HT-29 (cell line): ENCODE results near the gene FAM13B. TPM values are rescaled to one million over a fixed set of nuclear protein-coding genes. Genes with fewer than 3 reads are reported as not detected.
"Not testable (repeated sequence)": the region's sequence is repeated elsewhere in the genome, so short reads cannot be mapped to it uniquely, and the experiment has no call there.

ENCODE experiments used
- DNase-seq: peaks from one replicate; pipeline ENCODE4 v3.0.0-alpha.2; 2015; ENCODE audit warnings: low spot score
- total RNA-seq: library from RNA; depleted of rRNA; stranded (reverse); fragments of >200 nt; shearing (Covaris generic); gene quantifications from 2 replicates; pipeline ENCODE4 v1.2.3, GENCODE V29; 2014

FAM13B gene
- total RNA-seq, 1 experiment from 2014 or later = 15.2 TPM

DNA sequence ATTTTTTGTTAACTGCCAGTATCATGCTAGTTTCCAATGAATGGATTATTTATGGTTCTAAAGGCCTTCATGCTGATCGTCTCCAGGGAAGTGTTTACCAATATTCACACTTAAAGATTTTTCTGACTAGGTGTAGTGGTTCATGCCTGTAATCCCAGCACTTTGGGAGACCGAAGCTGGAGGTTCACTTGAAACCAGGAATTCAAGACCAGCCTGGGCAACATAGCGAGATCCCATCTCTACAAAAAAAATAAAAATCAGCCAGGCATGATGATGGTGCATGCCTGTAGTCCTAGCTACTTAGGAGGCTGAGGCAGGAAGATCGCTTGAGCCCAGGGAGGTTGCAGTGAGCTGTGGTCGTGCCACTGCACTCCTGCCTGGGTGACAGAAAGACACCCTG, 43.5 kb downstream of the FAM13B start:
- DNase-seq = no peak

DNA sequence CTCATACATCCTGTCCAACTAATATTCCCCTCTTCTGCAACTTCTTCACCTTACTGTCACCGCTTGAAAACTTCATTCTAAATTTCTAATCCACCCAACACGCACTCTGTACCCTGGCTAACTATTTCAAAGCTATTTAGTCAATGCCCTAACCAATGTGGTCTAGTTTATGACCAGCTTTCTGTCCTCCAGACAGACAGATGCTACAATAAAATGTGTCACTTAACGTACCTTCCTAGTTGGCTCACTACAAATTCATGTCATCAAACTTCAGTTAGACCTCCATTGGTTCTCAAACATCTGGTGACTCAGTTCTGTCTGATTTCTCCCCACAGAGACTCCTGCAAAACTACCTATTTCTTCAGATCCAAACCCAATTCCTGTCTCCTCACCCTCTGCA, 57.7 kb downstream of the FAM13B start:
- no peak for DNase-seq

DNA sequence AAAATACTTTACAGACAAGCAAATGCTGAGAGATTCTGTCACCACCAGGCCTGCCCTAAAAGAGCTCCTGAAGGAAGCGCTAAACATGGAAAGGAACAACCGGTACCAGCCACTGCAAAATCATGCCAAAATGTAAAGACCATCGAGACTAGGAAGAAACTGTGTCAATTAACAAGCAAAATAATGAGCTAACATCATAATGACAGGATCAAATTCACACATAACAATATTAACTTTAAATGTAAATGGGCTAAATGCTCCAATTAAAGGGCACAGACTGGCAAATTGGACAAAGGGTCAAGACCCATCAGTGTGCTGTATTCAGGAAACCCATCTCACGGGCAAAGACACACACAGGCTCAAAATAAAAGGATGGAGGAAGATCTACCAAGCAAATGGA, 62.5 kb downstream of the FAM13B start:
- not testable (repeated sequence) for DNase-seq

DNA sequence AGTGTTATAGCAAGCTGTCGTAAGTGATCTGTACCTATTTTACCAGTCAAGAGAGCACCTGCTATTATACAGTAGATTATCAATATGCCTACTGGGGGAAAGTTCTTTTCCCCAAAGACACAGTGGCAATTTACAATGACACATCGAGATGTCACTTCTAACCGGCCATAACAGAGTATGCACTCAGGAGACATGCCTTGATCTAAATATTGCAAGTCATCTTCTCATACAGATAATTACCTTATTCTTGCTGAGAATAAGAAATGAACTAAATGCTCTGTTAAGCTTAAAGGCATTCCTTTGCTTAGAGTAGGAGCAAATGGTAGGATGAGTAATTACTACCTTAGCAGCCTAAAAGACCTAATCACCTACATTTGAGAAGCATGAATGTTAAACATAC, 72.1 kb downstream of the FAM13B start:
- no peak for DNase-seq

DNA sequence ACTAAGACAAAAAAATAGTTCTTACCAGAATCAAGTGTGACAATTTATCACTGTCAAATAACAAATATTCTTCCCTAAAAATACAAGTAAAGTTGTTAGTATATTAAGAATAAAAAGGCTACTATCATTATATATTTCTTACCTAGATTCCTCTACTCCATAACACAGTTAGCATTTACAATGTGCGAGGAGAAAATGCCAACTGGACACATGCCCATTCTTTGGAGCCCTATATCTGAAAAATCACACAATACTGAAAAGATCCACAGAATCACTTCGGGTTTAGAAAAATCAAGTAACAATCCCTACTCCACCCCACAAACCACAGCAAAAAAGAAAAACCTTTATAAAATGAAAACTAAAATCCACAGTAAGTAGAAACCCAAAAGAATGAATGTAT, 72.7 kb downstream of the FAM13B start:
- no peak for DNase-seq

DNA sequence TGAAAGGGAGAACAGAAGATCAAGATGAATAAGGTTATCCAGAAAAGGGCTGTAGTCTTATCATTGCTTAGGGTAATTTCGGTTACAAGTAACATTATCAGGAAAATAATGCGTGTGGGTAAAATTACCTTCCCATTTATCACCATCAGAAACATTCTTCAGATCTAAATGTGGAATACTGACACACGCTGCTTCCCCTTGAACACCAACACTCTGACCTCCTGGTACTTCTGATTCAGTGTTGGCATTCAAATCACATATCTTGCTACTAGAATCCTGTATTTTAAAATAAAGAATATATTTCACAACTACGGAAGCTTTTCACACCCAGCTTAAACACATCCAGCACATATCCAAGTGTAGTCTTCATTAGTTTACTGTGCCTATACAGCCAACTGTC, 73.4 kb downstream of the FAM13B start:
- no peak for DNase-seq

DNA sequence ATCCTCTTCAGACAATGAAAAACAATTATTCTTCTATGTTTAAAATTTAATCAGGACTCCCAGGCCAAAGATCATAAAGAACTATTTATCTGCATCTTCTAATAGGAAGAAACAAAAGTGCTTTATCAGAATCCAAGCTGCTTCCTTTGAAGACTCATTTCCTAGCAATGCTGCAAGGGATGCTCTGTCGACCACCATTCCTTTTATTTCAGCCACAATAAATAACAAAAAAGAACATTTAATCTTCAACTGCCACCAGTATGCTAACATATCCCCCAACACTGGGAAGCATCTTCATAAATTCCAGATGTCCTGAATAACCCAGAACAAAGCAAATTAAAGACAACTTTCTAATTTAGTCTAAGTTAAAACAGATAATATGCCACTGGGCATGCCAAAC, 74.9 kb downstream of the FAM13B start:
- no peak for DNase-seq

DNA sequence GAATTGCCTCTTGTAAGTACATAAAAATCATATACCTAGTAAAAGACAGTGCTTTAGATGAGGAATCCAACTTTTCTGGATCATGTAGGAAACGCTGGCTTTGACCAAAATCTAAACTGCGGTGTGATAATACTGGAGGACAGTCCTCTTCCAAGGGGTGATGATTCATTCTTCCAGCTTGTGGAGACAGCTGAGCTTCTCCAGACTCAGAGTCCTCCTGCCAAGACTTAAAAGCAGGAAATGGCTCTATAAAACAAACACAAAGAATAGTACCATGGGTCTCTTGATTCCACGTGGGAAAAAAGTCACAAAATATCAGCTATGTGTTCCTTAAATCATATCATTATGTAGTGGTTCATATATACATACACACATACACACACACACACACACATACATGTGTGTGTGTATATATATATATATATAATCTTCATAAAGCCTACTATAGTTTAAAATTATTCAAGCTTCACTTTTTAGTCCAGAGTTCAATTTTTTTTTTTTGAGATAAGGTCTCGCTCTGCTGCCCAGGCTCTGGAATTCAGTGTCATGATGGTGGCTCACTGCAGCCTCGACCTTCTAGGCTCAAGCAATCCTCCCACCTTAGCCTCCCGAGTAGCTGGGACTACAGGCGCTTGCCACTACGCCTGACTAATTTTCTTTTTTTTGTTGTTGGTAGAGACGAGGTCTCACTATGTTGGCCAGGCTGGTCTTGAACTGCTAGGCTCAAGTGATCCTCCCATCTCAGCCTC, 78.6 kb downstream of the FAM13B start:
- DNase-seq = no peak

DNA sequence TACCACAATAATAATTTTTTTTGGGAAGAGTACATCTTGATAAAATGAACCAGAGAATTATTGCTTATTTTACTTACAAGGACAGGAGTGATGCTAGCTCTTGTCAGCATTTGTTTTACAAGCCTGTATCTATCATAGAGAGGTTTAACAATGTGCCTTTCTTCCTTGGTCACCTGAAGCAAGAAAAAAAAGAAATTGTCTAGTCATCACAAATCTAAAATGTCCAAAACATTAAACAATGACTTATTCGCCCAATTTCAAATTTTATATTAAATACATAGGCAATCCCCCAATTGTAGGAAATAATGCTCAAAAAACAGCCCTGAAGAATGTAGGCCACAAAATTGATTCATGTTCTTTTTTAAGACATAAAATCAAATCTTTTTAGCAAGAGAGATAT, 87.1 kb downstream of the FAM13B start:
- DNase-seq = no peak

DNA sequence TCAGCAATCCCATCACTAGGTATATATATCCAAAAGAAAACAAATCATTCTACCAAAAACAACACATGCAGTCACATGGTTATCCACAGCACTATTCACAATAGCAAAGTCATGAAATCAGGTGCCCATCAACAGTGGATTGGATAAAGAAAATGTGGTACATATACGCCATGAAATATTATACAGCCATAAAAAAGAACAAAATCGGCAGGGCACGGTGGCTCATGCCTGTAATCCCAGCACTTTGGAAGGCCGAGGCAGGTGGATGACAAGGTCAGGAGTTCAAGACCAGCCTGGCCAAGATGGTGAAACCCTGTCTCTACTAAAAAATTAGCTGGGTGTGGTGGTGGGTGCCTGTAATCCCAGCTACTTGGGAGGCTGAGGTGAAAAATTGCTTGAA, 88.6 kb downstream of the FAM13B start:
- not testable (repeated sequence) for DNase-seq

DNA sequence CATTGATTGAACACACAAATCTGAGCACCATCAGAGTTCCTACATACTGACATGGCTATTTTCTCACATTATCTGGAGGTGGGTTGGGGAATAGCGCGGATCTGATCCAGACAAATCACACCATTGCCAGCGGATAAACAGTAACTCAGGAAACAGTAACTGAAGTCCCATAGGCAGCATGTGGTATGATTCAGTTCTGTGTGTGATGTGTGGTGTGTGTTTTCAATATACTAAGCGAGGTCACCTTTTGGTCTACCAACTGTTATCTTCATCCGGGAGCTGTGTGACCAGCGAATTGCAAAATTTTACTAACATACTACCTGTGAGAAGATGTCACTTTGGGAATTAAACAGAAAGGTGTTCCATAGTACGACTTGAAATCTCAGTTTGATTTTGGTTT, 93.5 kb downstream of the FAM13B start:
- DNase-seq = no peak

DNA sequence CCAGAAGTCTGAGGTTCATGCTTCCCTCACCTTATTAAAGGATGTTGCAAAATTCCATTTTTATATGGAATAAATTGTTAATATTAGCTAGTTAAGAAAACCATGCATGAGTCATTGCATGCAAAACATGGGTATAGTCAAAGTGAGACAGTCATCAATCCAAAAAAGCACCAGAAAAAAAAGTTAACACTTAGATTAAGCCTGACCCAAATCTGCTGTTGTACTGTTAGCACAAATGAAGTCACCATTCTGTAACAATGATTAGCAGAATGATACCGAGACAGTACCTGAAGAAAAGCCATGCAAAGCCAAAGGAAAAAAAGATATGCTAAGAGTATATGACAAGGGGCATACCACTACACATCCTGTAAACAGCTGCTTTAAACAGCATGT, 94.1 kb downstream of the FAM13B start:
- no peak for DNase-seq

DNA sequence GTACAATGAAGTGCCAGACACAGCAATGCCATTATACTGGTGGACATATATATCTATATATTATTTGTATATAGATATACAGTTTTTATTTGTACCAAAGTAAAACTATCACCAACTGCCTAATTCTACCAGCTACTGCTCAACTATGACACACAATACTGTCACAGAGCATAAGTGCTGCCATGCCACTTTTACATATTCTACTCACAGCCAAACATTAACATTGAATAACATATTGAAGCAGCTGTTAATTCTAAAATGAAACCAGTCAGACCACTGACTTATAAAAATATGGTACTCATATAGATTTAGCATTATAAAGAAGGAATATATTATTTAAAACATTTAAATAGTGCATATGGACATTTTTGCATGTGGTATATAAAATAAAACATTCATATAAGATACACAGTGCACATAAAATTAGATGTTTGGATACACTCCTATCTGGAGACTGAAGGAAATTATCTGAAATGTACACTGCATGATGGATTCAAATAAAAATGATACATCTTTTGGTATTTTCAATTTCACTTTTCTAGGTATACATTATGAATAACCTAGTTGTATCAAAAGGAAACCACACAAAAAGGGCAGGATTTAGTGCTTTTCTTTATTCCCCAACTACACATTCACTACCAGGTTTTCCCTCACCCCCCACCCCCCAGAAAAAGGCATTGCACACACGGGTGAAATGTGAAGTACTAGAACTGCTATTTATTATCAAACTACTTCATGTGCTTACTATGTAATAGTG, 94.7 kb downstream of the FAM13B start:
- DNase-seq = no peak

DNA sequence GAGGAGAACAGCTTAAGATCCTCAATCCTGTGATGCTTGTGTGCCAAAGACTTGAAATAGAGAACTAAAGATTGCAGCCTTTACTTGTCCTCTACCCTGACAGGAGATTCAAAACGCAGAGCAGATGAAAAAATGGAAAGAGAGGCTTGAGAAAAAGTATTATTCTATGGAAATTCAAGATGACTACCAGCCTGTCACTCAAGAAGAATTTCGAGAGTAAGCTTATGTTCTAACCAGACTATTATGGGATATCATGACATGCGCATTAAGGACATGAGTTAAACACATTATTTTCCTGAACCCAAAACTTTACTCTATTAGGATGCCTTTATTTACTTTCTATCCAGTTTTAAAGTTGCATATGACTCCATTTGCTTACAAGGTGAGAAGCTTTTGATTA, 97.2 kb downstream of the FAM13B start:
- no peak for DNase-seq

DNA sequence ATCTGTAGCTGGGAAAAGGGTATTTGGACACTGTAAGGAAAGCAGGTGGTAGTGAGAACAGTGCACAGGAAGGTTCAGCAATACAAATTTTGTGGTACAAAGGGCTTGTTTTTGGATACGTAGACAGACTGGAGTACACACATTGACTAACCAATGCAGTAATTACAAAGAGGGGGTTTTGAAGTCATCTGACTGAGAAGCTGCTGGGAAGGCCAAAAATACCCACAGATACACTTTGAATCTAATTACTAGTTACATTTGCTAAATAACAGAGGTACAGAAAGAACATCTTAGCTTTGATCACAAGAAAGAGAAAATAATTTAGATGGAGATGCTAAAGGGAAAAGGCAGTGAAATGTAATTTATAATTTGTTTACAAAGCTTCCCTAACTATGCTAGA, 97.7 kb downstream of the FAM13B start:
- no peak for DNase-seq

DNA sequence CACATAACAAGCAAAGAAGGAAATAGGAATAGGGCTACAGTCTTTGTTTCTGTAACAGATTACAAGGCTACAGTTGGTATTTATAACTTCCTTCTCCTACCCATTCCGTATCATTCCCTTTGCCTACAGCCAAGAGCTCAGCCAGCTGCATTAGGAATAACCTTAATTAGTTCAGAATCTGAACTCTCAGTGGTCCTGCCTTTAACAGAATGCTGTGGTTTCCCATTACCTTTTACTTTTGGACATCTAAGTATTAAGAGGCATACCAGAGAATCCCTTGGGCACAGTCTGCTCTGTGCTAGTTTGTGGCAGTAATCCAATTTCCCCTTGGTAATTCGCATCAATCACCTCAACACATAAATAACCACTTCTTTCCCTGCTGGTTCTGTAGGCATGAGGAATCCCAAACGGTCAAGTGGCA, 99.4 kb downstream of the FAM13B start:
- DNase-seq = no peak

DNA sequence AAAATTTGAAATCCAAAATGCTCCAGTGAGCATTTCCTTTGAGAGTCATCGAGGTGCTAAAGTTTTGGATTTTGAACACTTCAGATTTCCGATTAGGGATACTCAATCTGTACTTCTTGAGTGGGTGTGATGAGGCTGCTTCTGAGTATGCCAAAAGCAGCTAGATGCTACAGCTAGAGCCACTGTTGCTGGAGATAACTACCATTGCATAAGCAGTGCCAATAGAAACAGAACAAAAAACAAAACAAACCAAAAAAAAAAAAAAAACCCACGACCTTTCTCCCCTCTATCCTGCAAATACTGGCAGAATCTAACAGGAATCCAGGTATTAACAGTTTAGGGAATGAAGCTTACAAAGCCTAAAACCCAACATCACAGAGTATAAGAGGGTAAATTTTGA, 100.1 kb downstream of the FAM13B start:
- DNase-seq = no peak

DNA sequence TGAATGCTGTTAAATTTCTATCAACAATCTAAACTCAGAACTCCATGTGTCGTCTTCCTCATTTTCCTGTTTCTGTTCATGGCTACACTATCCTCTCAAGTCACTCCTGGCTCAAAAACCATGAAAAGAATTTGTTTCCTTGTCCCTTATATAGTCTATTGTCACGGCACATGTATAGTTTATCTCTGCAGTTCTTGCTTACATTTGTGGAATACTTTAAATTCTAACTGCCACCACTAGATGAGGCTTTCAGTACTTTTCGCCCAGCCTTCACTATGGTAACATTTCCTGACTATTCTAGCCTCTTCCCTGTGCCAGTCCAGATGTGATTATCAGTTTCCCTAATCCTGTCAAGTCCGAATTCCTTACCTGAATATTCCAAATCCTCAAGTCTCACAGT, 109.0 kb downstream of the FAM13B start:
- DNase-seq = no peak

DNA sequence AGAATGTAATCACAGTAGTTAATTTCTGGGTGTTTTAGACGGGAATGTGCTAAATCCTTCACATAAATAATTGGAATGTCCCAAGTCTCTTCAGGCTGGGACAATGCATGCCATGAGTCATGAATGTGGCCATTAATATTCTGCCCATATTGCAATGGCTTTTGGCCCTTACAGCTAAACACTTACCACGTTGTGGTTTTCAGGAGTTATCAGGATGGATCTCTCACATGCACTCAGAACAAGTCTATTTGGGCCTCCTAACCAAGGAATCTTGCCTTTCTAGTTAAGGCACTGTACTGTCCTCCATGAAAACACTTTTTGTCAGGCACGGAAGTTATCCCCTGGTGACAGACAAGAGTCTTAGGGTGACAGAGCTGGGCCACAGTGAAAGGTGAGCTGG, 110.9 kb downstream of the FAM13B start:
- DNase-seq = peak; percentile 56

DNA sequence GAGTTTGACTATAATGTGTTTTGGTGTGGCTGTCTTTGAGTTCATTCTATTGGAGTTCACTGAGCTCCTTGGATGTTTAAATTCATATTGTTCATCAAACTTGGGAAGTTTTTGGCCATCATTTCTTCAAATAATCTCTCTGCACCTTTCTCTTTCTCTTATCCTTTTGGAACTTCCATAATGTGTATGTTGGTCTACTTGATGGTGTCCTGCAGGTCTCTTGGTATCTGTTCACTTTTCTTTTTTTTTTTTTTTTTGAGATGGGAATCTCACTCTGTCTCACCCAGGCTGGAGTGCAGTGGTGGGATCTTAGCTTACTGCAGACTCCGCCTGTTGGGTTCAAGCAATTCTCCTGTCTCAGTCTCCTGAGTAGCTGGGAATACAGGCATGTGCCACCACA, 116.0 kb downstream of the FAM13B start:
- DNase-seq = no peak

DNA sequence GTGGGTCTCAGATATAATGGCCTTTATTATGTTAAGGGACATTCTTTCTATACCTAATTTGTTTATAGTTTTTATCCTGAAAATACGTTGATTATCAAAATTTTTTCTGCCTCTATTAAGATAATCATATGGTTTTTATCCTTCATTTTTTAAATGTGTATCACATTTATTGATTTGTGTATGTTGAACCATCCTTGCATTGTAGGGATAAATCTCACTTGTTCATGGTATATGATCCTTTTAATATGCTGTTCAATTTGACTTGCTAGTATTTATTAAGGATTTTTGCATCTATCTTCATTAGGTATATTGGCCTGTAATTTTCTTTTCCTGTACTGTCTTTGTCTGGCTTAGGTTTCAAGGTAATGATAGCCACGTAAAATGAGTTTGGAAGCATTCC, 118.1 kb downstream of the FAM13B start:
- DNase-seq = no peak

DNA sequence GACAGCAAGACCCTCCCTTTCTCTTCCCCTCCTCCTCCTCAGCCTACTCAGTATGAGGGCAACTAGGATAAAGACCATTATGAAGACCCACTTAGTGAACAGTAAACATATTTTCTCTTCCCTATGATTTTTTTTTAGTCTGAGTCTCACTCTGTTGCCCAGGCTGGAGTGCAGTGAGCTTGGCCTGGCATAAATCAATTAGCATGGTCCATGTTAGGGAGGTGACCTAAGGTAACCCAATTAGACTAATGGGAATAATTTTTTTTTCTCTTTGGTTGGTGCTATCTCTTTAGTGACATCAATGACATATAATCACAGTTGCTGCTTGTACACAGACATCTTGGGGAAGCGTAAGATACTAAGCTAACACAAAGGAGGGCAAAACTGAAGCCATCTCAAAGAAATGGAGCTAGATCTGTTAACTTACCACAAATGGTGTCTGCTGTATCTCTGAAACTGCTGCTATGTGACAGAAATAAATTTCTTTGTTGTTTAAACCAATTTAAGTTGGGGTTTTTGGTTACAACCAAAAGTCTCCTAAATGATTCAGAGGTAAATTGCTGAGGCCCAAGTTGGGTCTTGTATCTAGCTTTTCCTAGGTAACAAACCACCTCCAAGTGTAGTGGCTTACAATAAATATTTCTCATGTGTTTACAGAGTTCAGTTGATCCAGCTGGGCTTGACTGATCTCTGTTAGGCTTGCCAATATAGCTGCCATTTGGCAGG, 130.3 kb downstream of the FAM13B start:
- DNase-seq = no peak
